H1 (cell line): Measurements from ENCODE around the gene PLA2G4E. TPM values are rescaled to one million over a fixed set of nuclear protein-coding genes. Genes with fewer than 3 reads are reported as not detected.

Experiments used
- CHD1 ChIP-seq: IDR thresholded peaks from 2 replicates; pipeline ENCODE4 v1.6.1; 2012; ENCODE audit warnings: low read depth, low read length, improper control_type of control experiment
- CHD7 ChIP-seq: fragments of 300-600 bp; sonication (generic); IDR thresholded peaks from 2 replicates; pipeline ENCODE4 v1.7.1; 2012; ENCODE audit warnings: low read length, moderate library complexity, mild to moderate bottlenecking, inconsistent platforms; ENCODE audit not compliant: insufficient replicate concordance
- GTF2F1 ChIP-seq: IDR thresholded peaks from 2 replicates; pipeline ENCODE4 v1.6.1; 2012; ENCODE audit warnings: low read depth, low read length, improper control_type of control experiment, borderline replicate concordance
- RAD21 ChIP-seq, 2 experiments: IDR thresholded peaks in 1 of 2; conservative IDR thresholded peaks in 1 of 2; 2 replicates each; pipeline ENCODE4 v1.6.1; 2011; ENCODE audit warnings: low read depth in 2 of 2, low read length in 2 of 2, improper control_type of control experiment in 1 of 2, inconsistent platforms in 1 of 2, mild to moderate bottlenecking in 1 of 2, moderate library complexity in 1 of 2
- SAP30 ChIP-seq: fragments of 300-600 bp; sonication (generic); IDR thresholded peaks from 2 replicates; pipeline ENCODE4 v1.7.1; 2012; ENCODE audit warnings: low read length, moderate library complexity, mild to moderate bottlenecking, inconsistent platforms; ENCODE audit not compliant: insufficient read depth, insufficient replicate concordance
- SP2 ChIP-seq: IDR thresholded peaks from 2 replicates; pipeline ENCODE4 v1.6.1; 2012; ENCODE audit warnings: mild to moderate bottlenecking, low read length, inconsistent platforms
- SP4 ChIP-seq: IDR thresholded peaks from 2 replicates; pipeline ENCODE4 v1.6.1; 2012; ENCODE audit warnings: low read length, inconsistent platforms
- polyA plus RNA-seq, 7 experiments: library from polyadenylated mRNA; depleted of rRNA in 3 of 7; stranded (reverse) in 5 of 7; unstranded in 2 of 7; fragments of >200 nt in 5 of 7; fragments of 200-250 nt in 2 of 7; gene quantifications; 1 replicate in 5 of 7; 2 replicates in 1 of 7; 4 replicates in 1 of 7; pipeline versions ENCODE4 v1.2.1 to v1.2.3, GENCODE V29; 2011 to 2013; ENCODE audit warnings: missing spikeins in 2 of 7, mixed read lengths in 2 of 7
- total RNA-seq: library from RNA; stranded (reverse); fragmentation: NEBNext Ultra II Directional; extraction: Animal tissue kit (Norgen Biotek cat#: 25700); gene quantifications from 2 replicates; pipeline ENCODE4 v1.2.1, GENCODE V29; 2021
- TF ChIP-seq, protein P1 (sequence below): IDR thresholded peaks from 2 replicates; pipeline ENCODE4 v1.6.1; 2012; ENCODE audit warnings: inconsistent platforms

Gene PLA2G4E
- total and polyA plus RNA-seq, 2 of the 8 experiments (the other 6 are each of a cell fraction or from before 2014, with no cell fraction given), result 0.03 TPM; not detected in 1

DNA sequence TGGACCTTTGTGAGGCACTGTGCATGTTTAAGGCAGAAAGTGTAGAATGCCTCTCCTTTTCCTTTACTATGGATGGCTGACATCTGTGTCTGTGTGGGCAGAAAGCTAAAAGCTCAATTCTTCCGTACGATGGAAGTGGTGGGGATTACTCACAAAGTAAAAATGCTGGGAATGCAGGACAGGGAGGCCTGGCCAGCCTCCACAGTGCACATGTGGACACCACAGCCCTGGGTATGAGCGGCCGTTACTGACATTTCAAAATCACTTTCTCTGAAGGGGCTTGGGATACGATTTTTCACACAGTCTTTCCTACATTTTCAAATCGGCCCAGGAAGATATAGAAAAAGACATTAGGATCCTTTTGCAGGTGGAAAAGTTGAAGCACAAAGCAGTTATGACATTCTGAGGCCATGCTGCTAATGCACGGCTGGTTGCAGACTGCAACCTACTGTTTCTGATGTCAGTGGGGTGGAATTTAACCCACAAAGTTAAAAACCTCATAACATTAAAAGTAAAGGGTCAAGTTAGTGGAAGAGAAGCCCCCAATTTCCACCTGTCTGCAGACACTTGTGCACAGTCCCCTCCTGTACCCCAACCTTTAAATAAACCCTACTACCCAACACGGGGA is 76.4 kb downstream of the PLA2G4E start (continued):
- TF ChIP-seq CHD7 (no peak), GTF2F1 (no peak), CHD1 (no peak), SP4 (no peak), SAP30 (no peak), SP2 (no peak), RAD21 (IDR thresholded peaks at IDR 0.05 in 1 of 2, conservative IDR thresholded peaks at IDR 0.05 in 1 of 2; ENCODE audit: low read depth in 2 of 2, low read length in 2 of 2) (no peak)
- TF ChIP-seq, protein P1, sequence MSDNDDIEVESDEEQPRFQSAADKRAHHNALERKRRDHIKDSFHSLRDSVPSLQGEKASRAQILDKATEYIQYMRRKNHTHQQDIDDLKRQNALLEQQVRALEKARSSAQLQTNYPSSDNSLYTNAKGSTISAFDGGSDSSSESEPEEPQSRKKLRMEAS, result no peak
- TF ChIP-seq, all 59 proteins: peak for 0
